ENCODE data around the gene IFITM5.
"Not testable (repeated sequence)": the region's sequence is repeated elsewhere in the genome, so short reads cannot be mapped to it uniquely, and the experiment has no call there.

The IFITM5 gene

DNA sequence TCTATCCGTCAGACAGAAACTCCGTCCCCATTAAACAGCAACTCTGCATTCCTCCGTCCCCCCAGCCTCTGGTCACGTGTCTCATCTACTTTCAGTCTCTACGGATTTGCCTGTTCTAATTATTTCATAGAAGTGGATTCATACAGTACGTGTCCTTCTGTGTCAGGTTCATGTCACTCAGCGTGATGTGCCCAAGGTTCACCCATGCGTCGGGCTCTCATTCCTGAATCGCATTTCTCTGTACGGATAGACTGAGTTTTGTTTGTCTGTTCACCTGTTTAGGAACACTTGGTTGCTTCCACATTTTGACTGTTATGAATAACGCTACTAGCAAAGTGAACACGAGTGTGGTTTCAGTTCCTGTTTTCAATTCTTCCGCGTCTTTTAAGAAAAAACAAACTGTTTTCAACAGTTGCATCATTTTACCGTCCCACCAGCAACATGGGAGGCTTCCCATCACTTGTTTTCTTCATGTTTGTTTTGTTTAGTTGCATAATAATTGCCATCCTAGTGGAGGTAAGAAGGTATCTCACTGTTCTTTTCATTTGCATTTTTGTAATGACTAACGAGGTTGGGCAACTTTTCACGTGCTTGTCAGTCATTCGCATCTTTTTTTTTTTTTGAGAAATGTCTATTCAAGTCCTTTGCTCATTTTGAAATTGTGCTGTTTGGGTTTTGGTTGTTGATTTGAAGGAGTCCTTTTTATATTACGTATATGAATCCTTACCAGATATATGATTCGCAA, 30.0 kb downstream of the IFITM5 start:
- Histone ChIP-seq H3K9ac (peak overlapping the region; percentile 95), H3K4me1 (peaks cover 37% of the 10 kb centered on the region), H3K4me2 (peak overlapping the region; percentile 100), H3K27ac (peak overlapping the region; percentile 99), H3K4me3 (peak overlapping the region; percentile 76), H3K9me3 (peaks cover 9% of the 10 kb centered on the region), H4K20me1 (no peaks in the 10 kb centered on the region), H3K27me3 (no peaks in the 10 kb centered on the region), H3K36me3 (no peaks in the 10 kb centered on the region; the same call in 1 of the 2 replicates)
- peak; percentile 97 for TF ChIP-seq Cebpa-rat (IDR thresholded peaks at IDR 0.05)

- Histone ChIP-seq H3K4me1 (peaks cover 37% of the 10 kb centered on the region), H3K4me3 (peak overlapping the region; percentile 76), H3K9ac (peak overlapping the region; percentile 95), H3K27ac (peak overlapping the region; percentile 99), H3K4me2 (peak overlapping the region; percentile 100)
- not testable (repeated sequence) for H3K9me3 ChIP-seq, H3K27me3 ChIP-seq, H3K36me3 ChIP-seq, H4K20me1 ChIP-seq
Measured at GRCh38 chr11:268716-269145, 30.6 kb downstream of the IFITM5 start.

DNA sequence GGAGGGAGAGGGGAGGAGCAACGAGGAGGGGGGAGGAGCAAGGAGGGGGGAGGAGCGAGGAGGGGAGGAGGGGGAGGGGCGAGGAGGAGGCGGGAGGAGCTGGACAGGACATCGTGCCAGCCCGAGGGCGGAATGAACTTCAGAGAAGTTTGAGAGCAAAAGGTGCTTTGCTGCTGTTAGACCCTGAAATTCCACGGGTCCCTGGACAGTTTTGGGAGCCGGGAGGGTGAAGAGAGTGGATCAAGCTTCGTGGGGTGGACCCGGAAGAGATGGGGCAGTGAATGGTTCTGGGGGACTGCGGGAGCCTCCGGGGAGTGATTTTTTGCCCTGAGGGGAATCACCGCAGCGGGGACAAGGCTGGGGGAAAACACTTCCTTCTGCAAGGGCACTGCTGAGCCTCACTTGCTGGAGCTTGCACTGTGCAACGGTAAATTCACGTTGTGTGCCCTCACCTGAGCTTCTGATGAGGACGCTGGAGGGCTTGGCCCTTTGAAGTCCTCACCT, 31.8 kb downstream of the IFITM5 start:
- no peaks in the 10 kb centered on the region for H3K27me3 ChIP-seq
- peak overlapping the region; percentile 100 for H3K4me2 ChIP-seq
- no peak for TF ChIP-seq Cebpa-rat (IDR thresholded peaks at IDR 0.05)
- H3K4me1 ChIP-seq = peaks cover 37% of the 10 kb centered on the region
- peaks cover 9% of the 10 kb centered on the region for H3K9me3 ChIP-seq
- no peaks in the 10 kb centered on the region for H4K20me1 ChIP-seq
- H3K9ac ChIP-seq = peak overlapping the region; percentile 95
- H3K36me3 ChIP-seq = no peaks in the 10 kb centered on the region; the same call in 1 of the 2 replicates
- H3K27ac ChIP-seq = peak overlapping the region; percentile 99
- H3K4me3 ChIP-seq = peak overlapping the region; percentile 76

- no peak overlapping the region for H3K27ac ChIP-seq
- H3K4me2 ChIP-seq = no peak overlapping the region
- no peak overlapping the region for H3K4me3 ChIP-seq
- no peaks in the 10 kb centered on the region for H3K36me3 ChIP-seq
- no peak for TF ChIP-seq Cebpa-rat (IDR thresholded peaks at IDR 0.05)
- no peaks in the 10 kb centered on the region for H3K27me3 ChIP-seq
- no peaks in the 10 kb centered on the region for H4K20me1 ChIP-seq
- H3K9me3 ChIP-seq = peaks cover 9% of the 10 kb centered on the region
- no peak overlapping the region for H3K9ac ChIP-seq
- peaks cover 30% of the 10 kb centered on the region for H3K4me1 ChIP-seq
Measured at GRCh38 chr11:266676-267439, 32.5 kb downstream of the IFITM5 start.

DNA sequence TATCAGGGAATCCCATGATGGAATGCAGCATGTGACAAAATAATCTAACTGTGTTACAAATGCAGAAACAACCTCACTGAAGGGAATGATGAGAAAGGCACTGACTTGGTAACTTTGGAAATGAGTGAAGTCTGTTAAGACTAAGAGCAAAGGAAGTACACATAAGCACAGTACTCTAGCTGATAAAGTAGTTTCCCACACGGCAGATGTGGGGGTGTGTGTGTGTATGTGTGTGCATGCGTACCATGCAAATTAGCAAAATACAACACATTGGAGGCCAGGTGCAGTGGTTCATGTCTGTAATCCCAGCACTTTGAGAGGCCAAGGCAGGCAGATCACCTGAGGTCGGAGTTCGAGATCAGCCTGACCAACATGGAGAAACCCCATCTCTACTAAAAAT, 37.7 kb downstream of the IFITM5 start:
- no peak overlapping the region for H3K27ac ChIP-seq
- no peak overlapping the region for H3K4me2 ChIP-seq
- H3K9me3 ChIP-seq = peaks cover 17% of the 10 kb centered on the region
- no peak overlapping the region for H3K9ac ChIP-seq
- H3K27me3 ChIP-seq = no peaks in the 10 kb centered on the region
- no peaks in the 10 kb centered on the region for H4K20me1 ChIP-seq
- 0 out of 2 replicates have a peak, but pooled peaks cover 6% of the 10 kb centered on the region for H3K4me1 ChIP-seq
- no peaks in the 10 kb centered on the region for H3K36me3 ChIP-seq
- no peak for TF ChIP-seq Cebpa-rat (IDR thresholded peaks at IDR 0.05)
- no peak overlapping the region for H3K4me3 ChIP-seq

GRCh38 chr11:259413-259812, 39.9 kb downstream of the IFITM5 start:
- Histone ChIP-seq H3K9me3 (peaks cover 8% of the 10 kb centered on the region; the same call in 1 of the 2 replicates), H3K27ac (no peak overlapping the region), H3K36me3 (no peaks in the 10 kb centered on the region), H3K4me1 (0 out of 2 replicates have a peak, but pooled peaks cover 6% of the 10 kb centered on the region), H3K4me3 (no peak overlapping the region), H3K27me3 (no peaks in the 10 kb centered on the region), H3K4me2 (no peak overlapping the region), H4K20me1 (no peaks in the 10 kb centered on the region), H3K9ac (no peak overlapping the region)
- TF ChIP-seq Cebpa-rat (IDR thresholded peaks at IDR 0.05) = no peak

DNA sequence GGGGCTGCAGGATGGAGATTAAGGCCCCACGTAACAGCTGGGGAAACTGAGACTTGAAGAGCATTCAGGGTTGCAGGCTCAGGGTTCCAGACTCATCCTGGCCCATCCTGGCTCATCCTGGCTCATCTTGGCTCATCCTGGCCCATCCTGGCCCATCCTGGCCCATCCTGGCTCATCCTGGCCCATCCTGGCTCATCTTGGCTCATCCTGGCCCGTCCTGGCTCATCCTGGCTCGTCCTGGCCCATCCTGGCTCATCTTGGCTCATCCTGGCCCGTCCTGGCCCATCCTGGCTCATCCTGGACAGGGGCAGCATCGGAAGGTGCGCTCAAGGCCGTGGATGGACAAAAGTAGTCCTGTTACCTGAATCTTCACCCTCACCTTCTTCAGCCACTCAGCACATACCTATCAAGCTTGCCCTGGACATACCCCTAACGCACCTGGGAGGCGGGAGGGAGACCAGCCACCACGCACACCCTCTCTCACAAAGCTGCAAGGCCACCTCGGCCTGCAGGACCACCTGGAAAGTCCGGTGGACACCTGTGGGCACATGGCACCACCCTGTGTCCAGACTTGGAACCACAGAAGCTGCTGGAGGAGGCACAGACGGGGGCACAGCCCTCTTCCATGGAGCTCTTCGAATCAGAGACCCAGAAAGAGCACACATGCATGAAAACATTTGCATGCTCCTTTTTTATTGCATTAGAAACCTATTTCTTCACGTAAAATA, 41.4 kb downstream of the IFITM5 start:
- no peak overlapping the region for H3K9ac ChIP-seq
- H3K9me3 ChIP-seq = peaks cover 8% of the 10 kb centered on the region; the same call in 1 of the 2 replicates
- no peak overlapping the region for H3K27ac ChIP-seq
- TF ChIP-seq Cebpa-rat (IDR thresholded peaks at IDR 0.05) = no peak
- 0 out of 2 replicates have a peak, but pooled peaks cover 6% of the 10 kb centered on the region for H3K4me1 ChIP-seq
- no peak overlapping the region for H3K4me3 ChIP-seq
- no peak overlapping the region for H3K4me2 ChIP-seq
- no peaks in the 10 kb centered on the region for H3K27me3 ChIP-seq
- H4K20me1 ChIP-seq = no peaks in the 10 kb centered on the region
- peaks cover 12% of the 10 kb centered on the region for H3K36me3 ChIP-seq

DNA sequence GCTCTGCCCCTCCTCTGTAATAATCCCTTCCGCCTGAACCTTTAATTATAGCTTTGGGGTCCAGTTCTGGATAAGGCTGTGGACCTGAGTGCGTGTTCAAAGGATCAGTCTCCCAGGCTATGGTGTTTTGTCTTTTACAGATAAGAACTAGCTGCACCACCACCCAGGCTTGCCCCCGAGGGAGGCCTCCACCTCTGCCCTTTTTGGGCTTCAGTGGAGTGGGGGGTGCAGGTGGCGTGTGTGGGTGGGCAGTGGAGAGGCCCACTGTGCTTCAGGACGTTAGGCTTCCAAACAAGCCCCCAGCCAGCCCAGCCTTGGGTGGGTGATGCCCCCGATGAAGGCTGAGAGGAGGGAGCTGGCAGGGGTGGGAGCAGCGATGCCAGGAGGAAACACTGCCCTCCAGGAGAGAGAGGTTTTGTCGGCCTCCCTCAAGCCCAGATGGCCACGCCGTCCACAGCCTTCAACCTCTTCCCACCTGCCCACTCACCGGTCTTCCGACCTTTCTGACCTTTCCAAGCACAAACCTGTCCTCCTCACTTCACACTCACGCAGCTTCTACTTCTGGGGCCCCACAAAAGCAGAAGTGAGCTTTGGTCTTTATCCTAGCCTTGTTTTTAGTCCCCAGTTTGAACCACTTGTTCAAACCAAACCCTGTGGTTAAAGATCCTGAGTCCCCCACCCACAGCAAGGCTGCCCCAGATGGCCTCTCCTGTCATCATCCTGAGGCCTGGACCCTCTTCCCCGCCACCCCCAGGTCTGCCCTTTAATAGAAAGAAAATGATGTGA, 42.2 kb downstream of the IFITM5 start:
- Histone ChIP-seq H3K4me2 (no peak overlapping the region; the same call in 1 of the 2 replicates), H3K4me3 (no peak overlapping the region)

More for the DNA sequence above, 42.2 kb downstream of the IFITM5 start:
- H3K9me3 ChIP-seq = peaks cover 8% of the 10 kb centered on the region; the same call in 1 of the 2 replicates
- H3K9ac ChIP-seq = no peak overlapping the region
- H3K27ac ChIP-seq = 0 out of 2 replicates have a peak overlapping the region, but pooled peaks have one; percentile 12
- H3K36me3 ChIP-seq = peaks cover 20% of the 10 kb centered on the region
- TF ChIP-seq Cebpa-rat (IDR thresholded peaks at IDR 0.05) = no peak
- H3K27me3 ChIP-seq = no peaks in the 10 kb centered on the region
- 0 out of 2 replicates have a peak, but pooled peaks cover 6% of the 10 kb centered on the region for H3K4me1 ChIP-seq
- no peaks in the 10 kb centered on the region; the same call in 1 of the 2 replicates for H4K20me1 ChIP-seq

Measured in BLaER1 (cell line).